NT2/D1 (cell line): Measurements from ENCODE around the gene MRPL2.

Experiments
- SUZ12 ChIP-seq: IDR thresholded peaks from 2 replicates; pipeline ENCODE4 v1.6.1; 2011; ENCODE audit not compliant: insufficient read length, insufficient read depth; ENCODE audit errors: extremely low read depth
- ZNF274 ChIP-seq: IDR thresholded peaks from 2 replicates; pipeline ENCODE4 v1.6.1; 2011; ENCODE audit warnings: mild to moderate bottlenecking, low read depth, low read length

GRCh38 chr6:43097098-43097489 is 37.9 kb upstream of the MRPL2 start:
- TF ChIP-seq SUZ12, result no peak
- TF ChIP-seq ZNF274, result no peak
